NCI-H1436 treated with DMSO at 0.1 percent for 48 hours (cell line): ENCODE results near the gene UBXN2A.
"Not testable (repeated sequence)": the region's sequence is repeated elsewhere in the genome, so short reads cannot be mapped to it uniquely, and the experiment has no call there.

Experiments
- DNase-seq: peaks from one replicate; lab custom pipeline; 2025; lab: John Stamatoyannopoulos, UW

UBXN2A gene

GRCh38 chr2:23941644-23942043, 1.4 kb downstream of the UBXN2A start:
- no peak for DNase-seq

DNA sequence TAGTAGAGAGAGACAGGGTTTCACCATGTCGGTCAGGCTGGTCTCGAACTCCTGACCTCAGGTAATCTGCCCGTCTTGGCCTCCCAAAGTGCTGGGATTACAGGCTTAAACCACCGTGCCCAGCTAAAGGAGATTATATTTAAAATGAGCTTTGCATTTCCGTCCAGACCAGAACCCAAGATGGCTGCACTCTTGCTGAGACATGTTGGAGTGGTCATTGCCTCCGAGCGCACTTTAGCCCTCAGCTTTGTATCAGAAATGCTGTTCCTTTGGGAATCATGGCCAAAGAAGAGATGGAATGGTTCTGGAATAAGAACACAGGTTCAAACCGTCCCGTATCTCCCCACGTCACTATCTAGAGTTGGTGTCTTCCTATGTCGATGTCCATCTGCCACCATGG, 3.4 kb downstream of the UBXN2A start:
- no peak for DNase-seq

DNA sequence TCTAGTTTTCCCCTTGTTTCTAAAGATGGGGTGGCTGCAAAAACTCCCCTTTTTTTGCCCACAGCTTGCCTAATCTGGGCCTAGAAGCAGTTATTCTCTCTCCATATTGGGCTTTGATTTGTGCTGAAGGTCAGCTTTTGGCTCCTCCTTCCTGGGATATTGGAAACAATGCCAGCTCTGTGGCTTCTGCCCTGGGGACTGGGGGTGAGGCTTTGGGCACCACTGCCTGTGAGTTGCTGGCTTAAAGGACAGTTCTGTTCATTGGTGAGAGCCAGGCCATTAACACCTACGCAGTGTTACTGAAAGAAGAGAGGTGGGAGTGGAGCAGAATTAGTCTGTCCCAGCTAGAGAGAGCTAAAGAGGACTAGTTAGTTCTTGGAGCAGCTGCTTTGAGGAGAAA, 4.3 kb downstream of the UBXN2A start:
- no peak for DNase-seq

DNA sequence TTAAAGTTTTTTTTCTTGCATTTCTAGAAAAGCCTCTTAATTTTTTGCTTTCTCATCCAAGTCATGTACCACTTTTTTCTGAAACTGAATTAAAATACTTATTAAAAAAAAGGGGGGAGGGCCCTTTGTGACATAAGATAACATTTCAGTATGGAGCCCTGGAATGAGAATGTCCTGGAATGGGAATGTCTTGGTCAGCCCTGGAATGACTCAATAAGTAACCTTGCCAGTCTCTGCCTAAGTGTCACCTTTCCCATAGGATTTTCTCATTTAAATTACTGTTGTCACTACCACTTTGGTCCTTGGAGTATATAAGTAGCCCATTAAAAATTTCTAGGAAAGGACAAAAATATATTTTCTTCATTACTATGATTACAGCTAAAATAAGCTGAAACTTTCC, 4.7 kb downstream of the UBXN2A start:
- DNase-seq, result no peak

DNA sequence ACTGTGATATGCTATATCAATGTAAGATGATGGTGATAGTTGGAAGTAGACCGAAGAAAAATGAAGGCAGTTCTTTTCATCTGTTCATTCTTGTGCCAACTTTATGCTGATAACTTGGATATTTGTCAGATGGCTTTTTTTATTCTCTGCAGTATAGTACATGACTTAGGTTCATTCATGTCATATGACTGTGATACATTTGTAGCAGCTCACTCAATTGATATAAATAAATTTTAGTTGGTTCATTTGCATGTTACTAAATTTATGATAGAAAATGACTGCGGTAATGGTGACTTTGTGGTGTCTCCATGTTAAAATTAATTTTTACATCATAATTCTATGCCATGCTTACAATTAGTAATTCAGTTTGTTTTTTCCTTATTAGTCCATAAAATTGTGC, 7.1 kb downstream of the UBXN2A start:
- no peak for DNase-seq

GRCh38 chr2:23952558-23952957, 12.3 kb downstream of the UBXN2A start:
- not testable (repeated sequence) for DNase-seq

DNA sequence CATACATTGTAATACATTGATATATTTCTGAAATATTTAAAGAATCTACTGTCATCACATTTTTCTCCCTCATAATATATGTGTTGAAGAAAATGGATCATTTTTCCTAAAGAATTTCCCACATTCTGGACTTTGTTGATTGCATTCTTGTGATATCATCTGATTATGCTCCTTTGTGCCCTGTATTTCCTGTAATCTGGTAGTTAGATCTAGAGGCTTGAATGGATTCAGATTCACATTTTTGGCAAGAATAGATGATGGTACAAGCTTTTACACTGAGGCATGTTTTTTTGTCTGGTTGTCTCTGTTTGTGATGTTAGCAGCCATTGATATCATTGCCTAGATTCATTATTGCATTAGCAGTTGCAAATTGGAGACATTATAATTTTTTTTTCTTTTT, 13.4 kb downstream of the UBXN2A start:
- DNase-seq, result no peak

DNA sequence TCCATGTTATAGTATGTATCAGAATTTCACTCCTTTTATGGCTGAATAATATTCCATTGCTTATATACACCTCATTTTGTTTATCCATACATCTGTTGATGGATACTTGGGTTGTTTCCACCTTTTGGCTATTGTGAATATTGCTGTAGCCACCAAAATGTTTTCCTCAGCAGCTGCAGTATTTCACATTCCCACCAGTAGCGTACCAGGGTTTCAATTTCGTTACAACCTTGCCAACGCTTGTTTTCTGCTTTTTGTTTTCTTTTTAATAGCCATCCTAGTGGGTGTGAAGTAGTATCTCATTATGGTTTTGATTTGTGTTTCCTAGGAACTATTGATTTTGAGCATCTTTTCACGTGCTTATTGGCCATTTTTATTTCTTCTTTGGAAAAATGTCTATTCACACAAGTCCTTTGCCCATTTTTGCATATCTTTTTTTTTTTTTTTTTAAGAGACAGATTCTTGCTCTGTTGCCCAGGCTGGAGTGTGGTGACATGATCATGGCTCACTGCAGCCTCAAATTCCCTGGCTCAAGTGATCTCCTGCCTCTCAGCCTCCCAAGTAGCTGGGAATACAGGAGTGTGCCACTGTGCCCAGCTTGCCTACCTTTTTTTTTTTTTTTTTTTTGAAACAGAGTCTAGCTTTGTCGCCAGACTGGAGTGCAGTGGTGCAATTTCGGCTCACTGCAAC, 14.2 kb downstream of the UBXN2A start:
- no peak for DNase-seq

DNA sequence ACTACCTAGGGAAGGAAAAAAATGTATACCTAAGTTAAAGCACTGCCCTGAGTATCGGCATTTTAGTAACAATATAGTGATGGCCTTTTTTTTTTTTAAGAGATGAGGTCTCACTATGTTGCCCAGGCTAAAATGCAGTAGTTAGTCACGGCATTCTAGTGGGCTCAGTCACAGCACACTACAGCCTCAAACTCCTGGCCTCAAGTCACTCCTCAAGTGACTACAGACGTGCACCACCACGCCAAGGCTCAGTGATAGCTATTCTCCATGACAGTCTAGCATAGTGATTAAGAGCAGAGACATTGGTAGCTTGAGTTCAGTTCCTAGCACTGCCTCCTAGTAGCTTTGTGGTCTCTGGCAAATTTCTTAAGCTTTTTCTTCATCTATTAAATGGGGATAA, 27.6 kb downstream of the UBXN2A start:
- no peak for DNase-seq

GRCh38 chr2:23976883-23977282, 36.6 kb downstream of the UBXN2A start:
- DNase-seq, result no peak

- DNase-seq, result no peak
Observed at GRCh38 chr2:23988371-23988770, 48.1 kb downstream of the UBXN2A start.

DNA sequence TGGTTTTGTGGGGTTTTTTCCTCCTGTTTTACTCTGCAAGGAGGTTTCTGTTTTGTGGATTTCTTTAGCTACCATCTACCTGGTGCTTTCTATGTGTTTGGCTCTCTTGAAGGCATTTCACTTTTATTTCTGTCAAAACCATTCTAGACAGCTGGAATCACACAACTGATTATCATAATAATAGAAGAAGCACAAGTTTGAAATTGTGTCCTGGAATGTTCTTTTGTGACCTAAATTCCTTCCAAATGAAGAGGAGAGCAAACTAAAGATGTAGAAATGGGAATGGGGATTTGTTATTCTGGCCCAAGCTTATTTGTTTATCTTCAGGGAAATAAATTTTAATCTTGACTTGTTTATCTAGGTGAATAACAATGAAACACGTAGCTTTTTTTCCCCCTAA, 52.7 kb downstream of the UBXN2A start:
- no peak for DNase-seq

DNA sequence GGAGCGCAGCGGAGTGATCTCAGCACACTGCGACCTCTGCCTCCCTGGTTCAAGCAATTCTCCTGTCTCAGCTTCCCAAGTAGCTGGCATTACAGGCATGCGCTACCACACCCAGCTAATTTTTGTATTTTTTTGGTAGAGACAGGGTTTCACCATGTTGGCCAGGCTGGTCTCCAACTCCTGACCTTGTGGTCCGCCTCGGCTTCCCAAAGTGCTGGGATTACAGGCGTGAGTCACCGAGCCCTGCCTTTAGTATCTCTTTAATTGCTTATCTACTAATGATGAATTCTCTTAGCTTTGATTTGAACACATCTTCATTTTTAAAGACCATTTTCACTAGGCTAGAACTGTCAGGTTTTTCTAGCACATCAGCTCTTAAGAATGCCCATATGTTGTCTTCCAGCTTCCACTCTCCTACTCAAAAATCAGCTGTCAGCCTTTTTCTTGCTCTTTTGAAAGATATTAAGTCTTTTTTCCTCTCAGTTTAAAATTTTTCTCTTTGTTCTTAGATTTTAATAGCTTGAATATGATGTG, 53.5 kb downstream of the UBXN2A start:
- DNase-seq, result no peak

DNA sequence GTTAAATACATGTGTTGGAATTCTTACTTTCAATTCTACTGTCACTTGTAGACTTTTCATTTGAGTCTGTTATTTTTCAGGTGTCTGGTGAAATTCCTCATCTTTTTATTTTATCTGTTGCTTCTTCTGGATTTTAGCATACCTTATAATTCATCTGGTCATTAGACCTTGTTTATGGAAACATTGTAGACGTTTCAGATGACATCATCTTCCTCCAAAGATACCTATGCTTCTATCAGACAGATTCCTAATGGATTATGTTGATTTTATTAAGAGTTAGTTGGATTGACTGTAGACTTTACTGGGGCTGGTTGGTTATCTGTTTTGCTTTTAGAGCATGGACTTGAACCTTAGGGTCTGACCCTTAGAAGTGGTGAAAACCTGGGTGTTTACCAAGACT, 54.3 kb downstream of the UBXN2A start:
- no peak for DNase-seq

DNA sequence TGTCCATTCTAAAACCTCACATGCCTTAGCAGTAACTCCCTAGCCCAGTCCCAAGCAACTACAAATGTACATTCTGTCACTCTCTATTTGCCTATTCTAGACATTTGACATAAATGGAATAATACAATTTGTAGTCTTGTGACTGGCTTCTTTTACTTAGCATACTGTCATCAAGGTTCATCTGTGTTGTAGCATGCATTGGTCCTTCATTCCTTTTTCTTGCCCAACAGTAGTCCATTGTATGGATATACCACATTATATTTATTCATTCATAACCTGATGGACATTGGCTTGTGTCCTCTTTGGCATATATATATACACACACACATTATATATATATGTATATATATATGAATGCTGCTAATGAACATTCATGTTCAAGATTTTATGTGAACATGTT, 67.4 kb downstream of the UBXN2A start:
- DNase-seq, result no peak

- DNase-seq, result no peak
Observed at GRCh38 chr2:24008672-24009366, 68.6 kb downstream of the UBXN2A start.

- DNase-seq, result no peak
Observed at GRCh38 chr2:24009367-24009679, 69.1 kb downstream of the UBXN2A start.

GRCh38 chr2:24009680-24010476, 69.6 kb downstream of the UBXN2A start, which contains the start of gene MFSD2B:
MFSD2B (plus strand) TSS chr2:24010085; CDS start chr2:24010097, 12 bp downstream.
- no peak for DNase-seq

GRCh38 chr2:24010477-24011249, 70.4 kb downstream of the UBXN2A start:
- no peak for DNase-seq

DNA sequence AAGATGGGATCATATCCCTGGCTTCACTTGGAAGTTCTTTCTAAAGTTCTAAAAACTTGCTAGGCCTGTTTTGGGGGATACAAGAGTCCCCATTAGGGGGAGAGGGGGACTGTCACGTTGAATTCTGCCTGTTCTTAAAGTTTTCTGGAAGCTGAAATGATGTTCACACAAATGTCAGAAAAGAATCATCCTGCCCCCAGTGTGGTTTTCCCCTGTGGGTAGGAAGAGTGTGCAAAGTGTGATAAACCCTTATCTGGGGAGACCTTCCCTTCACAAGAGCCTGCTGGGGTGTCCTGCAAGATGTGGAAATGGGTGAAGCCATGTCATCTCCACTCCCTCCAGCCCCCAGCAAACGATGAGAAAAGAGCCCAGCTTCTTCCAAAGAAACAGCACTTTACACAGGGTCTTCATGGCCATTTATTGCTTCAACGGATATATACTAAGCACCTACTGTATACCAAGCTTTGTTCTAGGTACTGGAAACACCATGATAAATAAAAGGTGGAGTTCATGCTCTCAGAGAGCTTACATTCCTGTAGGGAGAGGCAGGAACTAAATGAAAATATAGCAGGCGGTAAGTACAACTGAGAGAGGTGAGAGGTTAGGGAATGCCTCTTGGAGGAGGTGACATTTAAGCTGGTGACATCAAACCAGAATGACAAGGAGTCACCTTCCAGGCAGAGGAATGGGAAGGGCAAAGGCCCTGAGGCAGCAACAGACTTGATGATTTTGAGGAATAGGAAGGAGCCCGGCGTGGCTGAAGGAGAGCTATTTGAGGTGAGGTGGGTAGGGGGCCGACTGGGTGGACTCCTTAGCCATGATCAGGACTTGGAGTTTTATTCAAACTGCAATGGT, 71.2 kb downstream of the UBXN2A start:
- DNase-seq, result no peak

- DNase-seq, result no peak
Observed at GRCh38 chr2:24012521-24013188, 72.4 kb downstream of the UBXN2A start.
